DOHH2 (cell line): Measurements from ENCODE around the gene SIRT2.
"Not testable (repeated sequence)": the region's sequence is repeated elsewhere in the genome, so short reads cannot be mapped to it uniquely, and the experiment has no call there.

ENCODE experiments used
- H3F3A ChIP-seq: fragments of 200-600 bp; sonication (generic), shearing (Covaris generic); 2 replicates; pipeline ENCODE4 v1.6.0; 2016; ENCODE audit warnings: antibody characterized with exemption, mild to moderate bottlenecking; ENCODE audit not compliant: control insufficient read depth, insufficient read depth
- H3K27ac ChIP-seq: fragments of 200-600 bp; sonication (generic); 2 replicates; pipeline ENCODE4 v1.5.1; 2014; ENCODE audit warnings: low read depth, mild to moderate bottlenecking, low read length, moderate library complexity
- H3K27me3 ChIP-seq: fragments of 200-600 bp; sonication (generic); 2 replicates; pipeline ENCODE4 v1.6.1; 2014; ENCODE audit warnings: mild to moderate bottlenecking, low read length, mixed read lengths; ENCODE audit not compliant: control insufficient read depth
- H3K36me3 ChIP-seq: fragments of 200-600 bp; sonication (generic); 2 replicates; pipeline ENCODE4 v1.6.1; 2014; ENCODE audit warnings: mild to moderate bottlenecking, low read length, moderate library complexity, mixed read lengths; ENCODE audit not compliant: control insufficient read depth
- H3K4me1 ChIP-seq: fragments of 200-600 bp; sonication (generic); 2 replicates; pipeline ENCODE4 v1.6.1; 2014; ENCODE audit warnings: mild to moderate bottlenecking, low read length, mixed read lengths; ENCODE audit not compliant: control insufficient read depth
- H3K4me2 ChIP-seq: fragments of 200-600 bp; sonication (generic); 2 replicates; pipeline ENCODE4 v1.6.0; 2014; ENCODE audit warnings: mild to moderate bottlenecking, low read length, moderate library complexity
- H3K4me3 ChIP-seq: fragments of 200-600 bp; sonication (generic); 2 replicates; pipeline ENCODE4 v1.5.1; 2014; ENCODE audit warnings: mild to moderate bottlenecking, low read length, mixed read lengths
- H3K79me2 ChIP-seq: fragments of 200-600 bp; sonication (generic); 2 replicates; pipeline ENCODE4 v1.6.1; 2014; ENCODE audit warnings: mild to moderate bottlenecking, low read length, mixed read lengths; ENCODE audit not compliant: control insufficient read depth
- H3K9me2 ChIP-seq: fragments of 200-600 bp; sonication (generic); replicated peaks from 2 replicates; pipeline ENCODE4 v1.6.1; 2014; ENCODE audit warnings: mild to moderate bottlenecking, low read length, mixed read lengths; ENCODE audit not compliant: control insufficient read depth
- H3K9me3 ChIP-seq: fragments of 200-600 bp; sonication (generic); 2 replicates; pipeline ENCODE4 v1.6.1; 2014; ENCODE audit warnings: antibody characterized with exemption, low read length, mixed read lengths; ENCODE audit not compliant: control insufficient read depth, insufficient read depth
- H4K20me1 ChIP-seq: fragments of 200-600 bp; sonication (generic); 2 replicates; pipeline ENCODE4 v1.6.0; 2014; ENCODE audit warnings: low read depth, mild to moderate bottlenecking, antibody characterized with exemption, low read length, moderate library complexity; ENCODE audit not compliant: control insufficient read depth, insufficient read depth
- EZH2phosphoT487 ChIP-seq: fragments of 200-600 bp; sonication (generic); IDR thresholded peaks from 2 replicates; pipeline ENCODE4 v1.6.1; 2017; ENCODE audit warnings: borderline replicate concordance, mild to moderate bottlenecking, antibody characterized with exemption, low read length, moderate library complexity, mixed read lengths
- TF ChIP-seq, protein P1 (sequence below): fragments of 200-600 bp; sonication (generic); IDR thresholded peaks from one replicate; pipeline ENCODE4 v1.5.1; 2014; ENCODE audit warnings: antibody characterized with exemption, mild to moderate bottlenecking, low read depth, low read length; ENCODE audit not compliant: poor library complexity, severe bottlenecking

SIRT2 gene

GRCh38 chr19:38888876-38889275, 10.5 kb downstream of the SIRT2 start:
- Histone ChIP-seq H3K36me3 (no peaks in the 10 kb centered on the region; the same call in 1 of the 2 replicates), H3K27ac (no peak overlapping the region), H3K9me3 (no peaks in the 10 kb centered on the region), H3K4me2 (no peak overlapping the region), H3K4me3 (no peak overlapping the region), H3K9me2 (no peaks in the 10 kb centered on the region), H3K27me3 (no peaks in the 10 kb centered on the region), H3K4me1 (no peaks in the 10 kb centered on the region), H3K79me2 (no peaks in the 10 kb centered on the region), H3F3A (no peaks in the 10 kb centered on the region), H4K20me1 (no peaks in the 10 kb centered on the region)
- TF ChIP-seq EZH2phosphoT487 = no peak
- TF ChIP-seq, protein P1, sequence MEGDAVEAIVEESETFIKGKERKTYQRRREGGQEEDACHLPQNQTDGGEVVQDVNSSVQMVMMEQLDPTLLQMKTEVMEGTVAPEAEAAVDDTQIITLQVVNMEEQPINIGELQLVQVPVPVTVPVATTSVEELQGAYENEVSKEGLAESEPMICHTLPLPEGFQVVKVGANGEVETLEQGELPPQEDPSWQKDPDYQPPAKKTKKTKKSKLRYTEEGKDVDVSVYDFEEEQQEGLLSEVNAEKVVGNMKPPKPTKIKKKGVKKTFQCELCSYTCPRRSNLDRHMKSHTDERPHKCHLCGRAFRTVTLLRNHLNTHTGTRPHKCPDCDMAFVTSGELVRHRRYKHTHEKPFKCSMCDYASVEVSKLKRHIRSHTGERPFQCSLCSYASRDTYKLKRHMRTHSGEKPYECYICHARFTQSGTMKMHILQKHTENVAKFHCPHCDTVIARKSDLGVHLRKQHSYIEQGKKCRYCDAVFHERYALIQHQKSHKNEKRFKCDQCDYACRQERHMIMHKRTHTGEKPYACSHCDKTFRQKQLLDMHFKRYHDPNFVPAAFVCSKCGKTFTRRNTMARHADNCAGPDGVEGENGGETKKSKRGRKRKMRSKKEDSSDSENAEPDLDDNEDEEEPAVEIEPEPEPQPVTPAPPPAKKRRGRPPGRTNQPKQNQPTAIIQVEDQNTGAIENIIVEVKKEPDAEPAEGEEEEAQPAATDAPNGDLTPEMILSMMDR = no peak

- not testable (repeated sequence) for H3K27me3 ChIP-seq, H3K9me3 ChIP-seq, H3K36me3 ChIP-seq, H3K9me2 ChIP-seq, H3K27ac ChIP-seq, H3K4me3 ChIP-seq, H3K4me1 ChIP-seq, H3F3A ChIP-seq, H4K20me1 ChIP-seq, H3K4me2 ChIP-seq, H3K79me2 ChIP-seq
Measured at GRCh38 chr19:38884691-38885090, 14.7 kb downstream of the SIRT2 start.

GRCh38 chr19:38883286-38883685, 16.1 kb downstream of the SIRT2 start:
- Histone ChIP-seq H3K27me3 (no peaks in the 10 kb centered on the region), H3K36me3 (no peaks in the 10 kb centered on the region), H3K4me2 (no peak overlapping the region), H3K9me3 (no peaks in the 10 kb centered on the region), H3K9me2 (no peaks in the 10 kb centered on the region), H3F3A (no peaks in the 10 kb centered on the region), H3K4me1 (peaks cover 17% of the 10 kb centered on the region), H4K20me1 (no peaks in the 10 kb centered on the region), H3K79me2 (peaks cover 7% of the 10 kb centered on the region; the same call in 1 of the 2 replicates), H3K27ac (no peak overlapping the region), H3K4me3 (no peak overlapping the region)
- no peak for TF ChIP-seq EZH2phosphoT487
- TF ChIP-seq, protein P1 = no peak

DNA sequence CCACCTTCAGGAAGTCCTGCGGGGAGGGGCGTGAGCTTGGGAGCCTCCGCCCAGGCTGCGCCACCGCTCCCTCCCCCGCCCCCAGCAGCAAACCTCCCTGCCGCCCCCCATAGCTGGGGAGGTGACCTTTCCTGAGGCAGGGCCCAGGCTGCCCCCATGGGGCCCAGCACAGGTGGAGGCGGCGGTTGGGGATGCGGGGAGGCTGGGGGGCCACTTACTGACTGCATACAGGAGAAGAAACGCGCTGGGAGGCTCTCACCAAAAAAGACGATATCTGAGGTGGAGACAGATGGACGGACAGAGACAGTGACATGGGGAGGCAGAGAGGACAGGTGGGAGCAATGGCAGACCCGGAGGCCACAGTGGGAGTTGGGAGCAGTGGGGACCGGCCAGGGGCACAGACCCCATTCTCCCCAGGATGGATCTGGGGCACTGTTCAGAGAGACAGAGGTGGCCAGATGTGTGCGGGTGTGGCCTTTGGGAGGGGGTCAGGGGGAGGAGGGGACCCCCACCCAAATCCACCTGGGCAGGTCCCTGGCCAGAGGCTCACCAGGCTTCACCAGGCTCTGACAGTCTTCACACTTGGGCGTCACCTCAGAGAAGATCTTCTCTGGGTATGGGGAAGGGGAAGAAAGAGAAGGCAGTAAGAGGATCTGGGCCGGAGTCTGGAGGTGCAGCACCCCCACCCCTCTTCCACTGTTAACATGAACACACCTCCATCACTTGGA, 18.4 kb downstream of the SIRT2 start:
- peaks cover 28% of the 10 kb centered on the region for H3K4me1 ChIP-seq
- H3F3A ChIP-seq = peaks cover under 1% of the 10 kb centered on the region; the same call in 1 of the 2 replicates
- no peak overlapping the region for H3K4me3 ChIP-seq
- peaks cover 4% of the 10 kb centered on the region; the same call in 1 of the 2 replicates for H3K36me3 ChIP-seq
- H3K27me3 ChIP-seq = no peaks in the 10 kb centered on the region
- H3K27ac ChIP-seq = no peak overlapping the region
- no peaks in the 10 kb centered on the region for H3K9me3 ChIP-seq
- H3K4me2 ChIP-seq = no peak overlapping the region
- H3K79me2 ChIP-seq = peaks cover 11% of the 10 kb centered on the region
- TF ChIP-seq, protein P1 = no peak
- TF ChIP-seq EZH2phosphoT487 = no peak
- H3K9me2 ChIP-seq = no peaks in the 10 kb centered on the region
- no peaks in the 10 kb centered on the region for H4K20me1 ChIP-seq
